Measurements from ENCODE around the gene TDRD3. TPM values are rescaled to one million over a fixed set of nuclear protein-coding genes. Genes with fewer than 3 reads are reported as not detected.

The TDRD3 gene
- total RNA-seq, result 18.8 and 21.1 TPM in 2 replicates
- 8.5 and 10.5 TPM in 2 replicates for polyA plus RNA-seq
- polyA plus RNA-seq (2012), result 6.5 and 8.3 TPM in 2 replicates
- polyA minus RNA-seq (ENCODE audit: low replicate concordance), result 0.22 and 3.1 TPM in 2 replicates

- Histone ChIP-seq H3K9ac (ENCODE audit: insufficient read depth, low read length) (peak within 1 kb of the TSS; percentile 80), H3K9me3 (ENCODE audit: control insufficient read depth, insufficient read depth, low read depth, low read length) (no peaks in the 10 kb centered on the region), H2AFZ (ENCODE audit: low read length) (peak within 1 kb of the TSS; percentile 96), H3K4me2 (ENCODE audit: extremely low read depth, insufficient read depth, low read length) (peak within 1 kb of the TSS; percentile 94), H3K4me1 (ENCODE audit: control insufficient read depth, extremely low read depth, insufficient read depth, low read length) (peaks cover 3% of the 10 kb centered on the region), H3K27me3 (ENCODE audit: control insufficient read depth, insufficient read depth, low read length) (no peaks in the 10 kb centered on the region), H3K4me3 (replicated peaks in 1 of 4; ENCODE audit: control extremely low read depth in 1 of 4, insufficient read depth in 1 of 4, low read depth in 3 of 4, low read length in 4 of 4) (peak within 1 kb of the TSS; percentile 79 to 90 (median 82)), H3K36me3 (ENCODE audit: control insufficient read depth, insufficient read depth, low read length) (no peaks in the 10 kb centered on the region), H3K79me2 (ENCODE audit: control insufficient read depth, insufficient read depth, low read length) (peaks cover 23% of the 10 kb centered on the region), H3K27ac (ENCODE audit: insufficient read depth, low read length) (peak within 1 kb of the TSS; percentile 86), H4K20me1 (ENCODE audit: control insufficient read depth, extremely low read depth, insufficient read depth, low read length) (no peaks in the 10 kb centered on the region)
- TF ChIP-seq CTCF (conservative IDR thresholded peaks at IDR 0.05 in 1 of 2, IDR thresholded peaks at IDR 0.05 in 1 of 2; ENCODE audit: low read depth in 1 of 2, low read length in 2 of 2) (peak; percentile 79 to 81), EZH2 (IDR thresholded peaks at IDR 0.05; ENCODE audit: low read length, missing control alignments) (no peak)
- DNase-seq (ENCODE audit: low read depth in 2 of 2), result peak; percentile 87 to 91
Observed at GRCh38 chr13:60396783-60397703, at the start of gene TDRD3. TDRD3 (plus strand) TSS chr13:60397220; CDS start chr13:60397365, 145 bp downstream.

GRCh38 chr13:60347690-60348089 lies 49.3 kb upstream of the TDRD3 start:
- Histone ChIP-seq H3K4me2 (ENCODE audit: extremely low read depth, insufficient read depth, low read length) (no peak overlapping the region), H3K4me1 (ENCODE audit: control insufficient read depth, extremely low read depth, insufficient read depth, low read length) (no peaks in the 10 kb centered on the region), H3K27ac (ENCODE audit: insufficient read depth, low read length) (no peak overlapping the region), H3K9me3 (ENCODE audit: control insufficient read depth, insufficient read depth, low read depth, low read length) (no peaks in the 10 kb centered on the region), H3K36me3 (ENCODE audit: control insufficient read depth, insufficient read depth, low read length) (no peaks in the 10 kb centered on the region), H3K79me2 (ENCODE audit: control insufficient read depth, insufficient read depth, low read length) (no peaks in the 10 kb centered on the region), H2AFZ (ENCODE audit: low read length) (no peak overlapping the region), H3K4me3 (replicated peaks in 1 of 4; ENCODE audit: control extremely low read depth in 1 of 4, insufficient read depth in 1 of 4, low read depth in 3 of 4, low read length in 4 of 4) (no peak overlapping the region), H4K20me1 (ENCODE audit: control insufficient read depth, extremely low read depth, insufficient read depth, low read length) (no peaks in the 10 kb centered on the region), H3K9ac (ENCODE audit: insufficient read depth, low read length) (no peak overlapping the region), H3K27me3 (ENCODE audit: control insufficient read depth, insufficient read depth, low read length) (no peaks in the 10 kb centered on the region)
- TF ChIP-seq EZH2 (IDR thresholded peaks at IDR 0.05; ENCODE audit: low read length, missing control alignments) (no peak), CTCF (conservative IDR thresholded peaks at IDR 0.05 in 1 of 2, IDR thresholded peaks at IDR 0.05 in 1 of 2; ENCODE audit: low read depth in 1 of 2, low read length in 2 of 2) (no peak)
- DNase-seq (ENCODE audit: low read depth in 2 of 2), result no peak

DNA sequence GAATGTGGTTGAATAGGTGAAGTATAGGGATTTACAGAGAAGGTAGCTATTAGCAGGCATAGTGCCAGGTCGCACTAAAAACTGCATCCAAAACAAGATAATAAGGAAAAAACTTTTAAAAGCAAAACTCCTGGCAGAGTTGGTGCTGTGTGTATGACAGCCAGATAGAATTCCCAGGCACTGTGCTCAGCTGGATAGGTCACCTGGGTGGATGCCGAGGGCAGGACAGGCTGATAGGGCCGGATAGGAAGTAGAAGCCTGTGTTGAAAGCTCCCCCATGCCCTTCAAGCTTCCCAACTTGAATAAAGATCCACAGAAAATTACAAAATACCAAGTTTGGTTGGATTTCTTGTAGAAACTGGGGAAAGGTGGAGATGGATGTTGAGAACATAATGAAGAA lies 48.9 kb upstream of the TDRD3 start:
- TF ChIP-seq CTCF (conservative IDR thresholded peaks at IDR 0.05 in 1 of 2, IDR thresholded peaks at IDR 0.05 in 1 of 2; ENCODE audit: low read depth in 1 of 2, low read length in 2 of 2), result no peak
- TF ChIP-seq EZH2 (IDR thresholded peaks at IDR 0.05; ENCODE audit: low read length, missing control alignments), result no peak
- H2AFZ ChIP-seq (ENCODE audit: low read length), result no peak overlapping the region
- no peak overlapping the region for H3K4me3 ChIP-seq (replicated peaks in 1 of 4; ENCODE audit: control extremely low read depth in 1 of 4, insufficient read depth in 1 of 4, low read depth in 3 of 4, low read length in 4 of 4)
- H3K79me2 ChIP-seq (ENCODE audit: control insufficient read depth, insufficient read depth, low read length), result no peaks in the 10 kb centered on the region
- H3K27ac ChIP-seq (ENCODE audit: insufficient read depth, low read length), result no peak overlapping the region
- no peaks in the 10 kb centered on the region for H3K9me3 ChIP-seq (ENCODE audit: control insufficient read depth, insufficient read depth, low read depth, low read length)
- H3K27me3 ChIP-seq (ENCODE audit: control insufficient read depth, insufficient read depth, low read length), result no peaks in the 10 kb centered on the region
- H3K9ac ChIP-seq (ENCODE audit: insufficient read depth, low read length), result no peak overlapping the region
- H3K36me3 ChIP-seq (ENCODE audit: control insufficient read depth, insufficient read depth, low read length), result no peaks in the 10 kb centered on the region
- no peak for DNase-seq (ENCODE audit: low read depth in 2 of 2)
- H3K4me1 ChIP-seq (ENCODE audit: control insufficient read depth, extremely low read depth, insufficient read depth, low read length), result no peaks in the 10 kb centered on the region
- no peak overlapping the region for H3K4me2 ChIP-seq (ENCODE audit: extremely low read depth, insufficient read depth, low read length)
- H4K20me1 ChIP-seq (ENCODE audit: control insufficient read depth, extremely low read depth, insufficient read depth, low read length), result no peaks in the 10 kb centered on the region

Data from fibroblast of lung (primary cell).